Measurements from ENCODE around the gene POLE3.
"Not testable (repeated sequence)": the region's sequence is repeated elsewhere in the genome, so short reads cannot be mapped to it uniquely, and the experiment has no call there.

The POLE3 gene

GRCh38 chr9:113410207-113410864 is at the start of gene POLE3, which contains the start of gene C9orf43:
Gene POLE3 (minus strand): TSS chr9:113410675. CDS start chr9:113410293, 382 bp downstream.
Gene C9orf43 (plus strand): TSS chr9:113410747. CDS start chr9:113413494, 2,747 bp downstream.
- peak; percentile 96 for DNase-seq (ENCODE audit: low spot score)

DNA sequence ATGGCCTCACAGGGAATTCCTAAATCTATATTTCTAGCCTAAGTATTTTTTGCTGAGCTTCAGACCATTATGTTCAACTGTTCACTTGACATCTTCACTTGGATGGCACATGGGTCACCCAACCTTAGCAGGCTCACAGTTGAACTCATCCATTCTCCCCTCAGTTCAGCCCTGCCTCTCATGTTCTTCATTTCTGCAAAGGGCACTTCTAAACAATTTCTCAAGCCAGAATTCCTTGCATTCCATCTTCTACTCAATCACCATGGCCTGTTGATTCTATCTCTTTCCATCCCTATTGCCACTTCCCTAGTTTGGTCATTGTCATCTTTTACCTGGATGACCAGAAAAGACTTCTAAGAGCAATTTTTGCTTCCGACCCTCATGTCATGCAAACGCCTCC is 45.8 kb upstream of the POLE3 start:
- no peak for DNase-seq (ENCODE audit: low spot score)

DNA sequence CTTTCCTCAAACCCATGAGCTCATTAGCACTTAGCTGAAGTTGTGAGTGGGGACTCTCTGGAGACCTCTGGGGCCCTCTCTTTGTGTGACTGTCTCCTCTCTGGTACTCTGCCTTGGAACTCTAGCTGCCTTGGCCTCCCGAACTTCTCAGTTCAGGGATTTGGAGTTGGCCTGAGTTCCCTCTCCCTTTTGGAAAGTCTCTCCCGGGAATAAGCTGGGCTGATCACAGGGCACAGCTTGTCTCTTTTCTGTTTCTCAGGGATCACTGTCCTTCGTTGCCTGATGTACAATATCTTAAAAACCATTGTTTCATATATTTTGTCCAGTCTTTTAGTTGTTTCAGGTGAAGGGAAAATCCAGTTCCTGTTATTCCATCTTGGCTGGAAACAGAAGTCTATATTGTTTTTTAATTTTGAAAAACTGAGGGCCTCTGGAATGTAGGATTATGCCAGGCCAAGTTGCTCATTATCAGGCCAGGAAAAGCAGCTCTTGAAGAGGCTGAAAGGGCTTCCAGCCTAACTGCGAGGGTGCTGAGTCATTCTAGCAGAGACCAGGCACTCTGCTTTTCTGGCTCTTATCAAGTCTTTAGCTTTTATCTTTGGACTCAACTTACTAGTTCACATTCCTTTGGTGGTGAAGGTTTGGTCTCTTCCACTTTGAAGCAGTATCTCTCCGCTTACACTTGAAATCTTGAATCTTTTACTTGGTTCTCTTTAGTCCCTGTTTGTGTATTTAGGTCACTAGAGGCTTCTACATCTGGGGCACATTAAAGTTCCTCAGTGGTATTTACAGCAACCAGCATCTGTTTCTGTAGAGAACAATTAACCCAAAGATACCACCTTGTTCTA is 44.7 kb upstream of the POLE3 start:
- DNase-seq (ENCODE audit: low spot score) = no peak

DNA sequence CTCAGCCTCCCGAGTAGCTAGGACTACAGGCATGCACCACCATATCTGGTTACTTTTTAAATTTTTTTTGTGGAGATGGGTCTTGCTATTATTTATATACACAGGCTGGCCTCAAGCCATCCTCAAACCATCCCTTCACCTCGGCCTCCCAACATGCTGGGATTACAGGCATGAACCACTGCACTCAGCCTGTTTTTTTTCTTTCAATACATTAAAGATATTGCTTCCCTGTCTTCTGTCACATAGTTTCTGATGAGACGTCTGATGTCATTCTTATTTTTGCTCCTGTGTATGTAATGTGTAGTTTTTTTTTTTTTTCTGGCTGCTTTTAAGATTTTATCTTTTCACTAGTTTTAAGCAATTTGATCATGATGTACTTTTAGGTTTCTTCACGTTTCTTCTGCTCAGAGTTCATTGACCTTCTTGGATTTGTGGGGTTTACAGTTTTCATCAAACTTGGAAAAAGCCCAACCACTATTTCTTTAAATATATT is 41.7 kb upstream of the POLE3 start:
- no peak for DNase-seq (ENCODE audit: low spot score)

GRCh38 chr9:113449376-113449775 is 38.9 kb upstream of the POLE3 start:
- no peak for DNase-seq (ENCODE audit: low spot score)

DNA sequence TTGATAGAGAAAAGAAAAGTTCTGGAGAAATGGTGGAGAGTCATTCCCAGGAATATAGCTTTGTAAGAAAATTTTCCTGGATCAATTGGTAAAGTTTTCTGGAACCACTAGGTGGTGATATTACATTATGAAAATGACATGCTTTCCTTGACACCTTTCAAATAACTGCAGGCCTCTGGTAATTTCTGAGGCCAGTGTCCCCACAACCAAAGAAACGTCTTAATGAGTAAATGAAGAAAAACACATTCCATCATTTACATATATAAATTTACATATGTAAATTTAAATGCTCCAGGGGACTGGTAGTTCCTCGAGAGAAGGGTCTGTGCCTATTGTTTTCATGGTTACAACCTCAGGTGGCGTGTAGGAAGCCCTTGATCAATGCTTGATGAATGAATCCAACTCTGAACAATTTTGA is 35.9 kb upstream of the POLE3 start:
- DNase-seq (ENCODE audit: low spot score) = peak; percentile 62

DNA sequence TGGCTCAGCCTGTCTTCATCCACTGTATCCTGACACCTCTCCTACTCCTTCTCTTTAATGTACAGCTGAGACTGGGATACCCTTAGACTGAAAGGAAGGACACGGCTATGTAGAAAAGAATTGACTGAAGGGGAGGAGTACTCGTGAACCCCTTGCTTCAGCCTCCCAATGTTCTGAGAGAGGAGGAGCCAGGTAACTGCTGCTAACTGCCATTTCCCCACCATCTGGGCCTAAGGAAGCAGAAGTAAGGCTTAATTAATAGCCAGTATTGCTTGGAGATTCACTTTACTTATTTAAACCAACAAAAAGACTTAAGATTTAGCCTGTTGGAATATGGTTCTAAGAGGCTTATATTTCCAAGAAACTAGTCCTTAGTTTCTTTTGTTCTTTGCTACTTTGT is 34.3 kb upstream of the POLE3 start:
- DNase-seq (ENCODE audit: low spot score) = no peak

- not testable (repeated sequence) for DNase-seq (ENCODE audit: low spot score)
These were observed 27.2 kb upstream of the POLE3 start for GRCh38 chr9:113437716-113438115.

DNA sequence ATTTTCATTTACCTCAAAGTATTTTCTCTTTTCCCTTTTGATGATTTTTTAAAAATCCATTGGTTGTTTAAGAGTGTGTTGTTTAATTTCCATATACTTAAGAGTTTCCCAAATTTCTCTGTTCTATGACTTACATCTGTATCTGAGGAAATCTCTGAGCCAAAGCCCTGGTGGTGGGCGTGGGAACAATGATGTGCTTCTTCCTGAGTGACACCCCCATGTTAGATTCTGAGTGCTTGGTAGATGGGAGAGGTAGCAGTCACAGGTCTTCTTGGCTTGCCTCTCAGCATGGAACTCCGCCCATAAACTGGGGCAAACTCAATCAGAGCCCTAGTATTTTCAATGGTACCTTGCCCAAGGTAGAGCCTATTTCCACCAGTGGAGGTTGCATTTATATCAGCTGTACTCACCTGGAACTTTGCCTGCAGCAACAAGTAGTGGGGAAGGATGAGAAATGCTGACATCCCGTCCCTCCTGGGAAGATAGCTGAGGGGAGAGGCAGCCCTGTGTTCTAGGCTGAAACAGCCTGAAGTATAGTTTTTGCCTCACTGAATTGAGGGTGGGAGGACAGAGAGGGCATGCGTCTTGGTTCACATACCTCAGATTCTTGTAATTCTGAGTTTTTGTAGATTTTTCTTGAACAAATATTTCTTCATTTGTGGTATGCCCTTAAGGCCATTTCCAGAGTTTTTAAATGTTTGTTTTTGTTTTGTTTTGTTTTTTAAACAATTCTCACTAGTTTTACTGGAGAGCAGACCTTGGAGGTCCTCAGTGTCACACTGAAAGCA is 26.4 kb upstream of the POLE3 start:
- no peak for DNase-seq (ENCODE audit: low spot score)

- no peak for DNase-seq (ENCODE audit: low spot score)
These were observed 20.7 kb upstream of the POLE3 start for GRCh38 chr9:113431191-113431590.

GRCh38 chr9:113428062-113428615 is 17.7 kb upstream of the POLE3 start:
- DNase-seq (ENCODE audit: low spot score) = no peak

- no peak for DNase-seq (ENCODE audit: low spot score)
These were observed 17.2 kb upstream of the POLE3 start for GRCh38 chr9:113427629-113428028.

DNA sequence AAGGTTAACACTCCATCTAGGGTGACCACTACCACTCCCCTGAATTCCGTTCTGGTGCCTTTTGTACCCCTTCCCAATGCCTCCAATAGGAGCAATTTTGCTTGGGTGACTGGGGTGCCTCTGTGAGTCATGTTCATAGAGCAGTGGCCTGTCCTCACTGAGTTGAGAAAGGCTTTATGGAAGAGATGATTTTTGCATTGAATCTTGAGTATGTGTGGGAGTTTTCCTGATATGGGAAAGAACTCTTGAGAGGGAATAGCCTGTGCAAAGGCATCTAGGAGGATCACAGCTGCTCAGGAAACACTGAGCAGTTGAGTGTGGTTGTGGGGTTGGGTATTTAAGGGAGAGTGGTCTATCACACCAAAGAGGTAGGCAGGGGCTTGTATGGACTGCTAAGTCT is 16.2 kb upstream of the POLE3 start:
- no peak for DNase-seq (ENCODE audit: low spot score)

DNA sequence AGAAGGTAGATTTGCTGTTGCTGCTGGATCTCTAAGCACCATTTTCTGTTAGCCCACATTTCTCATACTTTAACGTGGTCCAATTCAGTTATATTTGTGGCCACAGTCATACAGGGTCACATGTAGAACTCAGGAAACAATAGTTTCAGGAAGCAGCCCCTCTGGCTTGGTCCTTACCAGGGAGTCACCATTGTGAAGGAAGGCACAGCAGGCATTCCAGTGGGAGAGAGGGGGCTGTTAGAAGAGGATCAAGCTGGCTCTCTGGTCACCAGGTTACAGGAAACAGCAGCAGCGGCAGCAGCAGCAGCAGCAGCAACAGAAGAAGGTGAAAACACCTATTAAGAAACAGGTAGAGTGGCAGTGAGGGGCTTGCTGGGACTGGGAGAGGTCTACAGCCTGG is 14.6 kb upstream of the POLE3 start:
- DNase-seq (ENCODE audit: low spot score) = no peak

GRCh38 chr9:113421726-113422125 is 11.3 kb upstream of the POLE3 start:
- no peak for DNase-seq (ENCODE audit: low spot score)

- no peak for DNase-seq (ENCODE audit: low spot score)
These were observed 6.9 kb upstream of the POLE3 start for GRCh38 chr9:113417370-113417769.

- DNase-seq (ENCODE audit: low spot score) = peak; percentile 48
These were observed 5.8 kb upstream of the POLE3 start for GRCh38 chr9:113416149-113416721.

DNA sequence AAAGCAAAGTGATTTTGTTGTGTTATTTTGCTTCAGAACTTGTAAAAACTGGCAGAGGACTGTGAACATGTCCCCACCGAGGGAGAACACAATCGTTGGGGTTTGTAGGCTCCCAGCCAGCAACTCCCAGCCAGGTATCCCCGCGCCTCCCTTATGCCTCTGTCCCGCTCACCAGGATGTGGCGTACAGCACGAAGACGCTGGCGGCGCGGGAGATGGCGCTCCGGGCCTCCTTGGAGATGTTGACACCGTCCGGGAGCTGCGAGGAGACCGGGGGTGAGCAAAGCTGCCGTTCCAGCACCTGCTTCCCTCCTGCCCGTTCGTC is 630 bp downstream of the POLE3 start:
- no peak for DNase-seq (ENCODE audit: low spot score)

GRCh38 chr9:113409481-113409880 is 994 bp downstream of the POLE3 start:
- DNase-seq (ENCODE audit: low spot score) = no peak

DNA sequence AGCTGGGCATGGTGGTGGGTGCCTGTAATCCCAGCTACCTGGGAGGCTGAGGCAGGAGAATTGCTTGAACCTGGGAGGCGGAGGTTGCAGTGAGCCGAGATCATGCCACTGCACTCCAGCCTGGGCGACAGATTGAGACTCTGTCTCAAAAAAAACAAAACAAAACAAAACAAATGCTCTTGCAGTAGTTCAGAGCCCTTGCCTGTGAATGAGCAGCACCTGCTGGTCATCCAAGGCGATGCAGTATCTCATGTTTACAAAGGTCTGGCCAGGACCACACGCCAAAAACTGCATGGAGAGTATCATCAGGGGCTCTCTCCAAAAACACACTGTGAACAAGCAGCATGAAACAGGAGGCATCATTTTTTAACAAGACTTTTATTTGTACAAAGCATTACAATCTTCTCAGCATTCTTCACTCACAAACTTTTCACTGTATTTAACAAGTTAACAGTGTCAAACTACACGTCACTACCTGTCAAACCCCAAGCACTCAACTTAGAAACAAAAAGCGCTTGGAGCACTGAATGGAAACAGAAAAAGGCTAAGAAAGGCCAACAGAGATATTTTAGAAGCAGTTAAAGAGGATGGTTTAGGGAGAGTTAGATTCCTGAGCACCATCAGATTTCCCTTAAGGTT is 3.5 kb downstream of the POLE3 start:
- peak; percentile 75 for DNase-seq (ENCODE audit: low spot score)

- DNase-seq (ENCODE audit: low spot score) = not testable (repeated sequence)
These were observed 4.1 kb downstream of the POLE3 start for GRCh38 chr9:113406353-113406752.

Data from Ammon's horn (tissue), 1 donor.